Neutrophil (primary cell): ENCODE data around the gene NDFIP1.

Experiments used
- H3K27ac ChIP-seq: fragments of 200-600 bp; sonication (generic); 2 replicates; pipeline ENCODE4 v1.5.1; 2016; ENCODE audit warnings: mild to moderate bottlenecking, moderate library complexity
- H3K27me3 ChIP-seq: fragments of 200-600 bp; sonication (generic); 2 replicates; pipeline ENCODE4 v1.6.0; 2016; ENCODE audit warnings: mild to moderate bottlenecking
- H3K36me3 ChIP-seq: fragments of 200-600 bp; sonication (generic); 2 replicates; pipeline ENCODE4 v1.5.1; 2017
- H3K4me1 ChIP-seq, 2 experiments: fragments of 200-600 bp in 1 of 2; sonication (generic) in 1 of 2; 1 replicate in 1 of 2; 2 replicates in 1 of 2; pipeline versions ENCODE4 v1.5.1 to v1.6.1; 2013 to 2016; ENCODE audit warnings: low read depth in 1 of 2, low read length in 1 of 2, mild to moderate bottlenecking in 1 of 2, moderate library complexity in 1 of 2; ENCODE audit not compliant: control insufficient read depth in 1 of 2, insufficient read depth in 1 of 2
- H3K4me3 ChIP-seq, 2 experiments: fragments of 200-600 bp in 1 of 2; sonication (generic) in 1 of 2; 1 replicate in 1 of 2; 2 replicates in 1 of 2; pipeline ENCODE4 v1.5.1; 2013 to 2016; ENCODE audit warnings: low read depth in 1 of 2, low read length in 1 of 2, mild to moderate bottlenecking in 1 of 2, moderate library complexity in 1 of 2
- H3K9me3 ChIP-seq: fragments of 200-600 bp; sonication (generic); 2 replicates; pipeline ENCODE4 v1.5.1; 2016
- CTCF ChIP-seq: fragments of 200-600 bp; sonication (generic); IDR thresholded peaks from 2 replicates; pipeline ENCODE4 v1.5.1; 2016; ENCODE audit warnings: antibody characterized with exemption

NDFIP1 gene

GRCh38 chr5:142145106-142145900 is 36.7 kb downstream of the NDFIP1 start:
- no peaks in the 10 kb centered on the region for H3K27me3 ChIP-seq

GRCh38 chr5:142149363-142149762 is 40.8 kb downstream of the NDFIP1 start:
- Histone ChIP-seq H3K27ac (no peak overlapping the region), H3K9me3 (no peaks in the 10 kb centered on the region), H3K4me3 (no peak overlapping the region), H3K4me1 (no peaks in the 10 kb centered on the region), H3K36me3 (peaks cover 36% of the 10 kb centered on the region), H3K27me3 (no peaks in the 10 kb centered on the region)
- TF ChIP-seq CTCF, result no peak

More at GRCh38 chr5:142145106-142145900, 36.7 kb downstream of the NDFIP1 start:
- no peaks in the 10 kb centered on the region for H3K4me1 ChIP-seq
- H3K4me3 ChIP-seq, result no peak overlapping the region
- TF ChIP-seq CTCF, result no peak
- no peaks in the 10 kb centered on the region for H3K9me3 ChIP-seq
- H3K27ac ChIP-seq, result no peak overlapping the region
- H3K36me3 ChIP-seq, result peaks cover 50% of the 10 kb centered on the region

GRCh38 chr5:142150431-142150830 is 41.9 kb downstream of the NDFIP1 start:
- H3K4me1 ChIP-seq, result no peaks in the 10 kb centered on the region
- no peaks in the 10 kb centered on the region for H3K27me3 ChIP-seq
- no peak overlapping the region for H3K27ac ChIP-seq
- no peaks in the 10 kb centered on the region for H3K9me3 ChIP-seq
- peaks cover 26% of the 10 kb centered on the region for H3K36me3 ChIP-seq
- no peak overlapping the region for H3K4me3 ChIP-seq
- TF ChIP-seq CTCF, result no peak

GRCh38 chr5:142151436-142152383 is 43.1 kb downstream of the NDFIP1 start:
- H3K27me3 ChIP-seq, result no peaks in the 10 kb centered on the region
- H3K4me3 ChIP-seq, result no peak overlapping the region
- no peaks in the 10 kb centered on the region for H3K9me3 ChIP-seq
- H3K36me3 ChIP-seq, result peaks cover 20% of the 10 kb centered on the region
- TF ChIP-seq CTCF, result peak; percentile 63
- H3K4me1 ChIP-seq, result no peaks in the 10 kb centered on the region
- no peak overlapping the region for H3K27ac ChIP-seq

- no peak for TF ChIP-seq CTCF
- Histone ChIP-seq H3K27ac (no peak overlapping the region), H3K27me3 (no peaks in the 10 kb centered on the region), H3K36me3 (peaks cover 15% of the 10 kb centered on the region), H3K9me3 (no peaks in the 10 kb centered on the region), H3K4me1 (peaks cover 5% of the 10 kb centered on the region in 2 experiments), H3K4me3 (no peak overlapping the region)
These were observed 43.8 kb downstream of the NDFIP1 start for GRCh38 chr5:142152384-142152732.
